DOHH2 (cell line): ENCODE measurements around the gene RABGAP1L.

ENCODE experiments used
- EZH2phosphoT487 ChIP-seq: fragments of 200-600 bp; sonication (generic); IDR thresholded peaks from 2 replicates; pipeline ENCODE4 v1.6.1; 2017; ENCODE audit warnings: borderline replicate concordance, mild to moderate bottlenecking, antibody characterized with exemption, low read length, moderate library complexity, mixed read lengths
- TF ChIP-seq, protein P1 (sequence below): fragments of 200-600 bp; sonication (generic); IDR thresholded peaks from one replicate; pipeline ENCODE4 v1.5.1; 2014; ENCODE audit warnings: antibody characterized with exemption, mild to moderate bottlenecking, low read depth, low read length; ENCODE audit not compliant: poor library complexity, severe bottlenecking

- TF ChIP-seq, protein P1, sequence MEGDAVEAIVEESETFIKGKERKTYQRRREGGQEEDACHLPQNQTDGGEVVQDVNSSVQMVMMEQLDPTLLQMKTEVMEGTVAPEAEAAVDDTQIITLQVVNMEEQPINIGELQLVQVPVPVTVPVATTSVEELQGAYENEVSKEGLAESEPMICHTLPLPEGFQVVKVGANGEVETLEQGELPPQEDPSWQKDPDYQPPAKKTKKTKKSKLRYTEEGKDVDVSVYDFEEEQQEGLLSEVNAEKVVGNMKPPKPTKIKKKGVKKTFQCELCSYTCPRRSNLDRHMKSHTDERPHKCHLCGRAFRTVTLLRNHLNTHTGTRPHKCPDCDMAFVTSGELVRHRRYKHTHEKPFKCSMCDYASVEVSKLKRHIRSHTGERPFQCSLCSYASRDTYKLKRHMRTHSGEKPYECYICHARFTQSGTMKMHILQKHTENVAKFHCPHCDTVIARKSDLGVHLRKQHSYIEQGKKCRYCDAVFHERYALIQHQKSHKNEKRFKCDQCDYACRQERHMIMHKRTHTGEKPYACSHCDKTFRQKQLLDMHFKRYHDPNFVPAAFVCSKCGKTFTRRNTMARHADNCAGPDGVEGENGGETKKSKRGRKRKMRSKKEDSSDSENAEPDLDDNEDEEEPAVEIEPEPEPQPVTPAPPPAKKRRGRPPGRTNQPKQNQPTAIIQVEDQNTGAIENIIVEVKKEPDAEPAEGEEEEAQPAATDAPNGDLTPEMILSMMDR, result no peak
- TF ChIP-seq EZH2phosphoT487, result no peak
Observed at GRCh38 chr1:174149216-174149615, 10.1 kb upstream of the RABGAP1L start.
